GM12865 (cell line): ENCODE measurements around the gene PPT2.
"Not testable (repeated sequence)": the region's sequence is repeated elsewhere in the genome, so short reads cannot be mapped to it uniquely, and the experiment has no call there.

ENCODE experiments used
- DNase-seq: peaks from one replicate; pipeline ENCODE4 v3.0.0; 2010; ENCODE audit warnings: low read depth
- H3K4me3 ChIP-seq: 2 replicates; pipeline ENCODE4 v1.5.1; 2011; ENCODE audit warnings: mild to moderate bottlenecking, low read depth, low read length, control low read depth
- TF ChIP-seq, protein P1 (sequence below): IDR thresholded peaks from 2 replicates; pipeline ENCODE4 v1.5.1; 2011; ENCODE audit warnings: low read length, control low read depth, low read depth, inconsistent platforms; ENCODE audit not compliant: insufficient read depth; ENCODE audit errors: missing control alignments

Gene PPT2

GRCh38 chr6:32187009-32187709 is 33.2 kb downstream of the PPT2 start:
- DNase-seq = no peak
- H3K4me3 ChIP-seq = no peak overlapping the region
- TF ChIP-seq, protein P1, sequence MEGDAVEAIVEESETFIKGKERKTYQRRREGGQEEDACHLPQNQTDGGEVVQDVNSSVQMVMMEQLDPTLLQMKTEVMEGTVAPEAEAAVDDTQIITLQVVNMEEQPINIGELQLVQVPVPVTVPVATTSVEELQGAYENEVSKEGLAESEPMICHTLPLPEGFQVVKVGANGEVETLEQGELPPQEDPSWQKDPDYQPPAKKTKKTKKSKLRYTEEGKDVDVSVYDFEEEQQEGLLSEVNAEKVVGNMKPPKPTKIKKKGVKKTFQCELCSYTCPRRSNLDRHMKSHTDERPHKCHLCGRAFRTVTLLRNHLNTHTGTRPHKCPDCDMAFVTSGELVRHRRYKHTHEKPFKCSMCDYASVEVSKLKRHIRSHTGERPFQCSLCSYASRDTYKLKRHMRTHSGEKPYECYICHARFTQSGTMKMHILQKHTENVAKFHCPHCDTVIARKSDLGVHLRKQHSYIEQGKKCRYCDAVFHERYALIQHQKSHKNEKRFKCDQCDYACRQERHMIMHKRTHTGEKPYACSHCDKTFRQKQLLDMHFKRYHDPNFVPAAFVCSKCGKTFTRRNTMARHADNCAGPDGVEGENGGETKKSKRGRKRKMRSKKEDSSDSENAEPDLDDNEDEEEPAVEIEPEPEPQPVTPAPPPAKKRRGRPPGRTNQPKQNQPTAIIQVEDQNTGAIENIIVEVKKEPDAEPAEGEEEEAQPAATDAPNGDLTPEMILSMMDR = no peak

DNA sequence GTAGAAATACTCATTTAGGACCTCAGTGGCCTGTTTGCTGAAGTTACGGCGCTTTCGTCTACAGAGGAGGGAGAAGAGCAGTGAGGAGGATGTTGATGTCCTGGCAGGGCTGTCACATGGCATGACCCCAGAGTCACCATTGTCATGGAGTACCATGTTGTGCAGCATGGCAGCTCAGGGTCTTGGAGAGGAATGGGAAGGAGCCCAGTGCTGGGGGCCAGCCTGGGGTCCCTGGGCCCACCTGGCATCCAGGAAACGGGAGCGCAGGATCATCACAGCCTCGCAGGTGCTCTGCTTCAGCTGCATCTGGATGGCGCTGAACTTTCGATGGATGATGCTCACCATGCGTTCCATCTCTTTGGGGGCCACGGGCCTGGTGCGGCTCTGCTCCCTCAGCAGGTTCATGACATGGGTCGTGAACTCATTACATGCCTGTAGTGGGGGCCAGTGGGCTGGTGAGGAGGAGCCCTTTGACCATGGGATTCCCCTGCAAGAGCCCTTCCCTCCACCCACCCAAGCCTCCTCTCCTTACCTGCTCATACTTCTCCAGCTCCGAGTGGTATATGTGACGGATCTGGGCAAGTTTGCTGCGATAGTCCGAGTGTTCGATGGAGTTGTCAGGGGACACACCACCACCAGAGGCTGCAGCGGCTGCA is 33.9 kb downstream of the PPT2 start:
- not testable (repeated sequence) for H3K4me3 ChIP-seq, DNase-seq

DNA sequence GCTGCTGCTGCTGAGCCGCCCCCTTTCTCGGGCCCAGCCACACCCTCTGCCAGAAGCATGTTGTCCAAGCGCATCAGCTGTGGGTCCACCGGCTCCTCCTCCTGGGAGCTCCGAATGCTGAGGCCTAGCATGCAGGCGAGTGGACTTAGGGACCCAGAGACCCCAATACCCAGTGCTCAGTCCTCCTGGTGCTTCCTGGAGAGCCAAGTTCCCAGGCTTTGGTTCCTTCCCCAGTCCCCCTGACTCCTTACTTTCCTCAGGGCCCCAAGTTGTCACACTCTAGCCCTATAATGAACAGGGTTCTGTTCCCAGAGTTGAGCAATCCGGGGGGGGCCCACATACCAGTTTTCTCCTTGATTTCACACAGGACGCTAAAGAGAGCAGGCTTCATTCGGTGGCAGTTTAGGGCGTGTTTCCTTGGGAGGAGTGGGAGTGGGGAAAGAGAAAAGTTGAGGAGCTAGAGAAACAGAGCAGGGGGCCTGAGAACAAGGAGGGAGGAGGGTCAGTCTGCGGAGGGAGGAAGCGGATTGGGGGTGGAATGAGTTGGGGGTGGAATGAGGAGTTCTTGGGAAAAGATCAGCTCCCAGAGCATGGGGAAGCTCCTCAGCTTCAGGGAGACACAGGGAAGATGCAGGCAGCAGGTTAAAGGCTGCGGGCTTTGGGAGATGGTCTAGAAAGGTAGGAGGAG is 34.6 kb downstream of the PPT2 start:
- no peak for DNase-seq
- H3K4me3 ChIP-seq = peak overlapping the region; percentile 67
- TF ChIP-seq, protein P1 = no peak

DNA sequence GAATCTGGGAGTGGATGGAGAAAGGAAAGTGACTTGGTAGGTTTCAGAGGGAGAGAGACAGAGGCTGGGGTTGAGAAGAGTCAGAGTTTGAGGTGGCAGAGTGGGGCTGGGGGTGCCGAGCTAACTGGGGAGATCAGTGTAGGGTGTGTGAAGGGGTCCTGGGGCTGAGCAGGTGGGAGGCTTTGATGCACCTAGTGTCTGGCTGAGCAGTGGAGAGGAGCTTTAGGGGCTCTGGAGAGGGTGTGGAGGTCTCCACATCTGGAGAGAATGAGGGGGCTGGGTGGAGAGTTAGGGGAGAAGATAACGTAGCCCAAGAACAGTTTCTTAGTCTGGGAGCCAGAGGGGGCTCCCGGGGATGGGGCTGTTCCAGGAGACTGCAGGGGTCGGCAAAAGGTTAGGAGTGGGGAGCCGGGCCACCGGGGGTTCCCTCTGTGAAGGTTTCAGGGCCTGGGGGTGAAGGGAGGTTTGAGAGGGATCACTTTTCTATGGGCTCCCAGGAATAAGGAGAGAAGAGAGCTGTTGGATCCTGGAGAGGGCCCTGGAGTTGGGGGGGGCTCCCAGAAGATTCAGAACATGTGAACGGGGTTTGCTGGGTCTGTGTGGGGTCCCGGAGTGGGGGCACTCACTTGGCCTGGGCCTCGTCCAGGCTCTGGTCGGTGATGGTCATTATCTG is 35.3 kb downstream of the PPT2 start:
- DNase-seq = no peak
- peak overlapping the region; percentile 67 for H3K4me3 ChIP-seq
- TF ChIP-seq, protein P1 = no peak

DNA sequence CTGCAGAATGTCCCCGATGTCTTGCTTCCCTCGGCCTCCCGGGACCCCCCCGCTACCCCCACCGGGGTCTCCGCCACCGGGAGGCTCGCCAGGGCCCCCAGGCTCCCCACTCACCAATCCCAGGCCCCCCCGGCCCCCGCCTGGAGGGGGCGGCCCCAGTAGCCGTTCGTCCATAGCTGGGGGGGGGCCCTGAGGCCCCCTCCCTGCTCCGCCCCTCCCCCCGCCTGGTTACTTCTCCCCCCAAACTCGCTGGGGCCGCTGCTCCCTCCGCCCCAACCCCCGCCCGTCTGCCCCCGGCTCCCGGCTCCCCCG is 35.8 kb downstream of the PPT2 start:
- DNase-seq = no peak
- H3K4me3 ChIP-seq = peak overlapping the region; percentile 67
- TF ChIP-seq, protein P1 = no peak

DNA sequence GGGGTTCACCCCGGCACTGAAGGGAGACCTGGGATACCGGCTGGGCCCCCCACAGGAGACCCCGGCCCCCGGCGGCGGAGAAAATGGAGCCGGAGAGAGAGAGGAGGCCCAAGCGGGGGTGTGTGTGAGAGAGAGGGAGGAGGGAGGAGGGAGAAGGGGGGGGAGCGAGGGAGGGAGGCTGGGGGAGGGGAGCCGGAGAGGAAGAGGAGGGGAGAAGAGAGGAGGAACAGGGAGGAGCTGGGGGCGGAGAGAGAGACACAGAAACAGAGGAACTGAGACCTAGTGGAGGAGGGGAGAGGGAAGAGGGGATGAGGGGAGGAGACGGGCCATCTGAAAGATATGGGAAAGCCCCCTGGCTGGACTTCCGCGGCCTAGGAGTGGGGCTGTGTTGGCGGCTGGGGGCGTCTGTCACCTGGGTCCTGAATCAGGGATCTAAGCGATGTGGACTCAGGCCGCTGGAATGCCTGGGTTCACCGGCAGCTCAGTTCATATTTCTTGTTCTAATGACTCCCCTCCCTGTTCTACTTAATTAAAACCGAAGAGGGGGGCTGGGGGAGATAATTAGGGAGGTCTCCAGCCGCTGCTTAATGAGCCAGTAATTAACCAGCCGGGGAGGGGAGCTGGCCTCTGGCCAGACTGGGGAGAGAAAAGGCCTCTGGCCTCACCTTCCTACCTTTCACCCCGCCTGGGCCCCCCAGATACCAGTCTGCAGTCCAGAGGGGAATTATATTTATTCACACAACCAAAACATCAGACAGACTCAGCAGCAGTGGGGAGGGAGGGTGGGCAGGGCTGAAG is 36.3 kb downstream of the PPT2 start, which contains the start of gene PBX2:
PBX2 (minus strand) TSS at position 149 of the 798 bp plus-strand sequence. CDS start 287 bp downstream, outside the sequence.
- TF ChIP-seq, protein P1 = no peak
- peak within 1 kb of the TSS; percentile 67 for H3K4me3 ChIP-seq
- peak; percentile 96 for DNase-seq
